ENCODE data around the gene GPC6.

The GPC6 gene

GRCh38 chr13:93753639-93754038, 527.0 kb downstream of the GPC6 start:
- no peak for DNase-seq

- DNase-seq: no peak
Observed at GRCh38 chr13:93755341-93755740, 528.7 kb downstream of the GPC6 start.

GRCh38 chr13:93758575-93758974, 532.0 kb downstream of the GPC6 start:
- DNase-seq: no peak

GRCh38 chr13:93762708-93763426, 536.3 kb downstream of the GPC6 start:
- no peak for DNase-seq

GRCh38 chr13:93765062-93765461, 538.5 kb downstream of the GPC6 start:
- DNase-seq: no peak

GRCh38 chr13:93765811-93766210, 539.2 kb downstream of the GPC6 start:
- no peak for DNase-seq

GRCh38 chr13:93766719-93767118, 540.1 kb downstream of the GPC6 start:
- no peak for DNase-seq

GRCh38 chr13:93767180-93767916, 540.7 kb downstream of the GPC6 start:
- DNase-seq: no peak

GRCh38 chr13:93767917-93768409, 541.4 kb downstream of the GPC6 start:
- no peak for DNase-seq

- no peak for DNase-seq
Observed at GRCh38 chr13:93769101-93769500, 542.5 kb downstream of the GPC6 start.

- DNase-seq: no peak
Observed at GRCh38 chr13:93769607-93770006, 543.0 kb downstream of the GPC6 start.

- no peak for DNase-seq
Observed at GRCh38 chr13:93771227-93771626, 544.6 kb downstream of the GPC6 start.

GRCh38 chr13:93771782-93772181, 545.2 kb downstream of the GPC6 start:
- DNase-seq: no peak

- DNase-seq: no peak
Observed at GRCh38 chr13:93774506-93774905, 547.9 kb downstream of the GPC6 start.

GRCh38 chr13:93775027-93775426, 548.4 kb downstream of the GPC6 start:
- DNase-seq: no peak

- no peak for DNase-seq
Observed at GRCh38 chr13:93775507-93776108, 549.0 kb downstream of the GPC6 start.

- no peak for DNase-seq
Observed at GRCh38 chr13:93776936-93777335, 550.3 kb downstream of the GPC6 start.

GRCh38 chr13:93777504-93777903, 550.9 kb downstream of the GPC6 start:
- DNase-seq: no peak

GRCh38 chr13:93778548-93778947, 551.9 kb downstream of the GPC6 start:
- no peak for DNase-seq

GRCh38 chr13:93784191-93784590, 557.6 kb downstream of the GPC6 start:
- DNase-seq: no peak

- no peak for DNase-seq
Observed at GRCh38 chr13:93786846-93787489, 560.4 kb downstream of the GPC6 start.

- no peak for DNase-seq
Observed at GRCh38 chr13:93788456-93788855, 561.8 kb downstream of the GPC6 start.

GRCh38 chr13:93789058-93789457, 562.5 kb downstream of the GPC6 start:
- DNase-seq: no peak
